ENCODE data around the gene PPP3R1. TPM values are rescaled to one million over a fixed set of nuclear protein-coding genes. Genes with fewer than 3 reads are reported as not detected.

PPP3R1 gene
- total and polyA plus RNA-seq, 2 of the 4 experiments (the other 2 are of a cell fraction): 9.1 to 17.3 TPM

GRCh38 chr2:68235090-68235489, 17.2 kb downstream of the PPP3R1 start:
- Histone ChIP-seq H4K5ac (ENCODE audit: low read depth, low read length) (no peak overlapping the region), H4K91ac (ENCODE audit: insufficient read depth, low read depth, low read length) (no peak overlapping the region), H2BK15ac (ENCODE audit: low read depth, low read length) (no peak overlapping the region), H4K20me1 (ENCODE audit: insufficient read depth, low read length) (peaks cover 74% of the 10 kb centered on the region), H3K9me3 (ENCODE audit: control insufficient read depth, insufficient read depth, low read length) (no peaks in the 10 kb centered on the region), H4K8ac (ENCODE audit: low read depth in 2 of 2, low read length in 2 of 2) (no peak overlapping the region), H3K27ac (ENCODE audit: insufficient read depth, low read length) (no peak overlapping the region), H2AFZ (replicated peaks; ENCODE audit: low read length, poor library complexity) (no peak overlapping the region), H2BK20ac (ENCODE audit: low read depth, low read length) (no peak overlapping the region), H3K14ac (replicated peaks; ENCODE audit: low read depth, low read length) (no peak overlapping the region), H3K23ac (ENCODE audit: low read depth, low read length) (no peak overlapping the region), H3K4me2 (ENCODE audit: low read depth, low read length) (no peak overlapping the region), H3K36me3 (ENCODE audit: control insufficient read depth, insufficient read depth, low read length) (no peaks in the 10 kb centered on the region), H3K27me3 (ENCODE audit: control insufficient read depth, insufficient read depth, low read length) (no peaks in the 10 kb centered on the region), H3K4ac (ENCODE audit: low read depth, low read length) (no peak overlapping the region), H2AK5ac (ENCODE audit: low read depth, low read length) (no peak overlapping the region), H2BK120ac (ENCODE audit: low read depth, low read length) (no peak overlapping the region), H2AK9ac (replicated peaks; ENCODE audit: low read depth, low read length, poor library complexity) (no peak overlapping the region), H3K4me3 (ENCODE audit: insufficient read depth, low read depth, low read length) (no peak overlapping the region), H3K4me1 (ENCODE audit: control insufficient read depth, insufficient read depth, low read length) (peaks cover 20% of the 10 kb centered on the region), H3K18ac (ENCODE audit: low read depth, low read length) (no peak overlapping the region), H3K9me1 (ENCODE audit: insufficient read depth, low read length) (peaks cover 6% of the 10 kb centered on the region), H2BK5ac (ENCODE audit: low read depth, low read length, poor library complexity, severe bottlenecking) (no peak overlapping the region), H3K56ac (ENCODE audit: extremely low read depth, insufficient read depth, low read length) (no peak overlapping the region), H3K79me1 (ENCODE audit: low read depth in 1 of 2, low read length in 2 of 2) (peaks cover 4 to 29% of the 10 kb centered on the region in 2 experiments; a peak in 3 of 4 replicates), H3K9ac (ENCODE audit: low read depth, low read length) (no peak overlapping the region)
- no TSS peak for BruUV-seq (replicated peaks)
- CTCF ChIA-PET: no interaction called here
- DNase-seq: no peak
- TF ChIP-seq CEBPB (IDR thresholded peaks at IDR 0.05; ENCODE audit: low read depth, low read length): 0 out of 2 replicates have a peak, but pooled peaks have one; percentile 13
- TF ChIP-seq MXI1 (IDR thresholded peaks at IDR 0.05; ENCODE audit: borderline replicate concordance, low read depth, low read length): no peak
- intact Hi-C loops (cut with micrococcal nuclease) (loop anchor here (5.0 kb wide), 1 partner anchor 33 kb away; no protein-coding TSS in a partner anchor), in situ Hi-C loops (cut with MboI; ENCODE audit: low sequenced_read_pairs) (no loop called here), dilution Hi-C loops (cut with HindIII; ENCODE audit: low sequenced_read_pairs, unreplicated experiment) (no loop called here)
- WGBS, 2 experiments (ENCODE audit: extremely low coverage in 2 of 2, insufficient read length in 1 of 2): no CpG with 5 or more reads among the region's 1 CpG
- POLR2A ChIA-PET (ENCODE audit: unreplicated experiment): no interaction called here
- no peak for ATAC-seq (ENCODE audit: low read depth)
